Measurements from ENCODE around the gene PYCARD.
"Not testable (repeated sequence)": the region's sequence is repeated elsewhere in the genome, so short reads cannot be mapped to it uniquely, and the experiment has no call there.

The PYCARD gene

GRCh38 chr16:31214708-31215286 lies 12.2 kb upstream of the PYCARD start:
- no peak for DNase-seq

DNA sequence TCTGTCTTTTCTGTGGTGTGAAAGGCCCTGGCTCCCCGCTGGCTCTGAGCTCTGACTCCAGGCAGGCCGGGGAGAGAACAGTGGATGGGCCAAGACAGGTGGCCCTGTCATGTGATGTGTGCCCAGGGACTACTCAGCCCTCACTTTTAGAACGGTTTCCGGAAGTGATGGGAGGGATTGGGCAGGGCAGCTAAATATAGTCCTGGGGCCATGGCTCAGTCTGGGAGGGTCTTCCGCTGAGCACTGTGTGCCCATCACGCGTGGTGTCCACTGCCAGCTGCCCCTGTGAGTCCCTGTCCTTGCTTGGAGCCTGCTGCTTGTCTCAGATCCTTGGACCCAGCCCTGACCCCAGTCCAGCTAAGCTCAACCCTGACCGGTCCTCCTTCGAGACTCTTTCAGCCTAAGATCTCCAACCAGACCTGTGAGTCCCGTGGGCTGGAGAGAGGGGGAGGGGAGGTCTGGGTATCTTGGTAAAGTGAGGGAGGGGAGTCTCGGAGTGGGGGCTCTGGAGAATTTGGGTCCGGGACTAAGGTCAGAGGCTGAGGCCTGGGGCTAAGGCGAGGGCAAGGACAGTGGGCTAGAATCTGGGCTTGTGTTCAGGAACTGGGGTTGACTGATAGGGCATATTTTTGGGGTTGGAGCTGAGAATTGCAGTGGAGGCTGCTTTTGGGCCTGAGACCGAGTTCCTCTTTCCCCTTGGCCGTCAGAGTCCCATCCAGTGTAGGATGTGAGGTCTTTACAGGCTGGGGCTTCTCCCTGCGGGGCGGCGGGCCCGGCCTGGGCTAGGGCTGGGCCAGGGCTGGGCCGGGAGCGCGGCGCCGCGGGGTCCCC lies 11.5 kb upstream of the PYCARD start, which contains the start of gene TRIM72:
TSS of gene TRIM72 (plus strand) at position 243 of the 831 bp plus-strand sequence. CDS start 620 bp downstream, outside the sequence.
- no peak for DNase-seq

GRCh38 chr16:31213342-31213741 lies 10.8 kb upstream of the PYCARD start:
- DNase-seq: no peak

- DNase-seq: no peak
Observed at GRCh38 chr16:31206776-31207175, 4.2 kb upstream of the PYCARD start.

- DNase-seq: no peak
Observed at GRCh38 chr16:31204871-31205666, 2.5 kb upstream of the PYCARD start.

DNA sequence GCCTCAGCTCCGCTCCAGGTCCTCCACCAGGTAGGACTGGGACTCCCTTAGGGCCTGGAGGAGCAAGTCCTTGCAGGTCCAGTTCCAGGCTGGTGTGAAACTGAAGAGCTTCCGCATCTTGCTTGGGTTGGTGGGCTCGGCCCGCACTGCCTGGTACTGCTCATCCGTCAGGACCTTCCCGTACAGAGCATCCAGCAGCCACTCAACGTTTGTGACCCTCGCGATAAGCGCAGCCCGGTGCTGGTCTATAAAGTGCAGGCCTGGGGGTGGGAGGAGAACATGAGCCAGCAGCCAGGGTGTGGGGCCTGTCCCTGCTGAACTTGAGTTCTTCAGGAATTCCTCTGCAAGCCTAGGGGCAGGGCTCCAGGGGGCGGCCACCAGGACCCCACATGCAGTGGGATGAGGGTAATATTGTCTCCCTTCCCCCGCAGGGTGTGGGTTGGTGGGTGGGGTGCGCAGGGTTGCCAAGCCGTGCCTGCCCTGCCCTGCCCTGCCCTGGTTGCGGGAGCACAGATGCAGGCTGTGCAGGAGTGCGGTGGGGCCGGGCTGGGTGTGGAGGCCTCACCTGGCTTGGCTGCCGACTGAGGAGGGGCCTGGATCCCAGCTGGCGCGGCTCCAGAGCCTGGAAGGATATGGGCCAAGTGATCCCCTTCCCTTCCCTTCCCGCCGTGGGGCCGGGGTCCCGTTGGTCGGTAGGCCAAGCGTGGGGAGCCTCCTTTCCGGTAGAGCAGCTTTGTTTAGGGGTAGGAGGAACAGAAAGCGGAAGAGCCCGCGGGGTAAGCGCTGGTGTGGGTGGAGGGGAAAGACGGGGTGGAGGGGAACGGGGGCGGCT lies 762 bp downstream of the PYCARD start:
- no peak for DNase-seq

DNA sequence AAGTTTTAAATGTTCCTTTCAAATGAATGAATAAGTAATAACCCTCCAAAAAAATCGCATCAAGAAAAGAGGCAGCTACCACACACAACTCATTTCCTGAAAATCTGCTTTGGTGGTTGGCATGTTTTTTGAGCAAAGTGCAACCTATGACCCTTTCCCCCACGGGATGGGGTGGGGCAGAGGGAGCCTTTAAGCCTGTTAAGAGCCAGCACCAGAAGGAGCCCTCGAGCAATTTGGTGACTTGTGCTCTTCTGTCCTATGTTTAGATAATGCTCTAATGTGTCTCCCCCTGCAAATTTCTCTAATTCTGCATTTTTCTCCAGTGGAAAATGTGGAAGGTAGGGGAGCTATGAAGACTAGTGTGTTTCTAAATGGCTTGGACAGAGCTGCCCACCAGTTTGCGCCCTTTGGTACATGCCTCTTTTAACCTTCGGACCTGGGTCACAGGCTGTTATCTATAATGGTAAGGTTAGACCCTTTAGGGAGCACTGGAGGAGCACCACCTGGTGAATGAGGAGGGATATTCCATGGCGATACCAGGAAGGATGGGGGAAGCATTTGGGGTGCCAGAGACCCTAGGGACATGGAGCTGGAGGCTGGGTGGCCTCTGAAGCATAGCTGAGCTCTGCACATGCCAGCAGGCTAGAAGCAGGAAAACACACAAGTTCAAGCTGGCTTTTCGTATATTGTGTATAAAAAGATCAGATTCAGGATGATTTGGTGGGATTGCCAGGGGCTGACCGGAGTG lies 1.6 kb downstream of the PYCARD start:
- no peak for DNase-seq

GRCh38 chr16:31200111-31200510 lies 2.4 kb downstream of the PYCARD start:
- not testable (repeated sequence) for DNase-seq

- DNase-seq: no peak
Observed at GRCh38 chr16:31199430-31200041, 3.0 kb downstream of the PYCARD start.

GRCh38 chr16:31198207-31198882 lies 4.2 kb downstream of the PYCARD start:
- DNase-seq: no peak

DNA sequence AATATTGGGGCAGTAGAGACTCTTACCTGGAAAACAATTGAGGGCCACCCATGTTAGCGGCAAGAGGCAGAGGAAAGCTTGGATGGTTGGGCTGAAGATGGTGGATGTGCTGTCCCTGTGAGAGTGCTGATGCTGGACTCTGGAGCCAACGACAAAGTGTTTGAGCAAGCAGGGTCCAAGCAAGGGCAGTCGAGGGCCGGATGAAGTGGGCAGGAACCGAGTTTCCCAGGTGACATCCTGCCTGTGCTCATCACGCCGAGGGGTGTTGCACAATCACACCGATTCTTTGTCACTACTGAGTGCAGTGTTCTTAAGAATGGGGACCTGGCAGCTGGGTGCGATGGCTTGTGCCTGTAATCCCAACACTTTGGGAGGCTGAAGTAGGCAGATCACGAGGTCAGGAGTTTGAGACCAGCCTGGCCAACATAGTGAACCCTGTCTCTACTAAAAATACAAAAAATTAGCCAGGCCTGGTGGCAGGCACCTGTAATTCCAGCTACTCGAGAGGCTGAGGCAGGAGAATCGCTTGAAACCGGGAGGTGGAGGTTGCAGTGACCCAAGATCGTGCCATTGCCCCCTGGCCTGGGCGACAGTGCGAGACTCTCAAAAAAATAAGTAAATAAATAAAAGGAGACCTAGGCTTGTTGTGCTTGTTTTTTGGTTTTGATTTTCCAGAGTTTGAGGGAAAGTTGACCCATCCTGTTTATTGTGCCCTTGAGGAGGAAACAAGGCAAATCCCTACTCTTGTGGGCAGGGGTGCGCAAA lies 6.1 kb downstream of the PYCARD start:
- no peak for DNase-seq

DNA sequence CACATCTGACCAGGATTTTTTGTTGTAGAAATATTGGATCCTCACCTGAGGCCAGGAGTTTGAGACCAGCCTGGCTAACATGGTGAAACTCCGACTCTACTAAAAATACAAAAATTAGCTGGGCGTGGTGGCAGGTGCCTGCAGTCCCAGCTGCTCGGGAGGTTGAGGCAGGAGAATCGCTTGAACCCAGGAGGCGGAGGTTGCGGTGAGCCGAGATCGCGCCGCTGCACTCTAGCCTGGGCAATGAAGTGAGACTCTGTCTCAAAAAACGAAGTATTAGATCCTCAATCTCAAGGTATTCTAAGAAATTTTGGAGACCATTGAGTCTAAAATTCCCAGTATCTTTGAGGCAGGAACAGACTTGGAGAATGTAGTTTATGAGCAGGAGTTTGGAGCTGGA lies 6.7 kb downstream of the PYCARD start:
- not testable (repeated sequence) for DNase-seq

DNA sequence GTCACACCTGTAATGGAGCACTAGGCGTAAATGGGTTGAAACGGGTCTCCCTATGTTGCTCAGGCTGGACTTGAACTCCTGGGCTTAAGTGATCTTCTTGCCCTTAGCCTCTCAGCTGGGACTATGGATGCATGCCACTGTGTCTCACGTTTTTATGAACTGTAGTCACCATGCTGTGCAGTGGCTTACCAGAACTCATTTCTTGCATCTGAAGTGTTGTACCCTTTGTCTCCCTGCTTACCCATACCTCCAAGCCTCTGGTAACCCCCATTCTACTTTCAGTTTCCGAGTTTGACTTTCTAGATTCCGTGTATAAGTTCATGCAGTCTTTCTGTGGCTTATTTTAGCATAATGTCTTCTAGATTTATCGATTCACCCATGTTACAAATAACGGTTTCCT lies 7.7 kb downstream of the PYCARD start:
- DNase-seq: no peak

- DNase-seq: no peak
Observed at GRCh38 chr16:31193874-31194273, 8.7 kb downstream of the PYCARD start.

DNA sequence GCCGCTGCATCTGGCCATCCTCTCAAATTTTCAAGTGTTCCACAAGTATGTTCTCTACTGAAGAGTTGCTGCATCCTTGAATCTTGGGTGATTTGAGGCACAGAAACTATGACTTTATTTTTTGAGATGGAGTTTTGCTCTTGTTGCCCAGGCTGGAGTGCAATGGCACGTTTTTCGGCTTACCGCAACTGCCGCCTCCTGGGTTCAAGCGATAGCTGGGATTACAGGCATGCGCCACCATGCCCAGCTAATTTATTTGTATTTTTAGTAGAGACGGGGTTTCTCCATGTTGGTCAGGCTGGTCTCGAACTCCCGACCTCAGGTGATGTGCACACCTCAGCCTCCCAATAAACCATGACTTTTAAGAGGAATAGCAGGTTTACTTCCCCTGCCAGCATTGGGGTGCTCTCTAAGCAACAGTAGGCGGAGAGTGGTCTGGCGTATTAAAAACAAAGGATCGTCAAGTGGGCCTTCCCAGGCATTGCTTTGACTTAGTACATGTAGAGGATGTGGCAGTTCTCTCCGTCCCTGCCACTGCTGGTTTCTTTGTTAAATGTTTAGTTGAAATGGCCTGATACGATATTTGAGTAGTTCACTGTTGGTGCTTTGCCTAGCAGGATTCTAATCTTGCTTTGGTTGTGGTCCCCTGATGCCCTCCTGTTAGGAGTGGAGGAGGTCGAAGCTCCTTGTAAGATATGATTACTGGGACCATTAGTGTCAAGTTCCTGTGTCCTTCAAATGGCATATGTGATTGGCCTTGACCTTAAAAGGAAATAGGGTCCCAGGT lies 9.5 kb downstream of the PYCARD start:
- DNase-seq: no peak

DNA sequence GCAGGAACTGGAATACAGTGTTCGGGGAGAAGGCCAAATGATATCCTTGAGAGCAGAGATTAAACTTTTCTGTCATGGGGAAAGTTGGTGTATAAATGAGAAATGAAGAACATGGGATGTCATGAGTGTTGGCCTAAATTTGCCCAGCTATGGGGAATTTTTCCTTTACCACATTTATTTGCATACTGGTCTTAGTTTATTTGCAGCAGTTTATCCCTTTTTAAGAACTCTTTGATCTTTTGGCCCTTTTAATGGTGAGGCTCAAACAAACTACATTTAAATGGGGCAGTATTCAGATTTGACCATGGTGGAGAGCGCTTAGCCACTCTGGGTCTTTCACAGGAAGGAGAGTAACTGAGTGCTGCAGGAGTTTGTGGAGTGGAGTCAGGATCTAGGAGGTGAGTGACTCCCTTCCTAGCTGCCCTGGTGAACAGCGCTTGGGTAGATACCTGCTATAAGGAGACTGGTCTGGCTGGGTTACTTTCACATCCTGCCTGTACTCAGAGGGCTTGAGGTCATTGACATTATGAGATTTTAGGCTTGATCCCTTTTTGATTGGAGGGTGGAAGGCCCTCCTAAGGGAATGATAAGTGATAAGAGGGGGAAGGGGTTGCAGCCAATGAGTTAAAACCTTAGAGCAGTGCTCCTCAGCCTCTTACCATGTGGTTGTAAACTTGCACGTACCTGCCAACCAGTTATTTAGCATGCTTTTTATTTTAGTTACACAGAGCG lies 10.7 kb downstream of the PYCARD start:
- DNase-seq: no peak

DNA sequence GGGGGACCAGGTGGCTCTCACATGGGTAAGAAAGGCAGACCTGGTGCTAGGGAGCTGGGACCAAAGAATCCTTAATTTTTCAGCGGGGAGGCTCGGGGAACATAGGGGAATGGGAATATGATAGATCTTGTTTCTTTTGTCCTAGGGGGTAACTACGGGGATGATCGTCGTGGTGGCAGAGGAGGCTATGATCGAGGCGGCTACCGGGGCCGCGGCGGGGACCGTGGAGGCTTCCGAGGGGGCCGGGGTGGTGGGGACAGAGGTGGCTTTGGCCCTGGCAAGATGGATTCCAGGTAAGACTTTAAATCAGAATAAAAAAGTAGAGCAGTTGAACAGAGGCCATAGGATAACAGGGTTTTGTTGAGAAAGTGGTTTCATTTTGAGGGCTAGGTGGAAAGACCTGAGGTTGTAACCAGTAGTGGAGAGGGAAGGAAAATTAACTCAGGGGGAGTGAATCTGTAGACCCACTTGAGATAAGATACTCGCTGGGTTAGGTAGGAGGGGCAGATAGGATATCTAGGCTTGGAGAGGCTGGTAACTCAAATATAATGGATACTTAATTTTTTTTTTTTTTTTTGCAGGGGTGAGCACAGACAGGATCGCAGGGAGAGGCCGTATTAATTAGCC lies 11.6 kb downstream of the PYCARD start:
- DNase-seq: no peak

DNA sequence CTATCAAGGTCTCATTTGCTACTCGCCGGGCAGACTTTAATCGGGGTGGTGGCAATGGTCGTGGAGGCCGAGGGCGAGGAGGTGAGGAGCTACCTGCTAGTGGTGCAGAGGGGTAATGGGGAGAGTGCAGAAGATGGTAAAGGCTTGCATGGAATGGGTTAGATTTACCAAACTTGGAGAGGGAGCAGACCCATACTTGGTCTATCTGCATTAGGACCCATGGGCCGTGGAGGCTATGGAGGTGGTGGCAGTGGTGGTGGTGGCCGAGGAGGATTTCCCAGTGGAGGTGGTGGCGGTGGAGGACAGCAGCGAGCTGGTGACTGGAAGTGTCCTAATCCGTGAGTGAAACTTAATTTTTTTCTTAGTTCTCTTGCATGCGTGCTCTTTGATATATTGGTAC lies 12.5 kb downstream of the PYCARD start:
- DNase-seq: no peak
